OCI-LY3 (cell line): ENCODE results near the gene TMEM269.
A peak's percentile ranks its signal among the peaks of the same experiment; 100 is the strongest.

Experiments
- H2AFZ ChIP-seq: fragments of 200-600, 300-600 bp; shearing (Covaris generic); 2 replicates; pipeline ENCODE4 v1.6.0; 2014; ENCODE audit warnings: antibody characterized with exemption, low read depth, low read length
- H3K27ac ChIP-seq: fragments of 200-600, 300-600 bp; sonication (generic); 2 replicates; pipeline ENCODE4 v1.5.1; 2014; ENCODE audit warnings: mild to moderate bottlenecking, low read length, moderate library complexity, mixed read lengths
- H3K27me3 ChIP-seq: fragments of 200-600, 300-600 bp; sonication (generic); 2 replicates; pipeline ENCODE4 v1.6.1; 2014; ENCODE audit warnings: low read depth, low read length, mixed read lengths
- H3K36me3 ChIP-seq: fragments of 200-600, 300-600 bp; sonication (generic); replicated peaks from 2 replicates; pipeline ENCODE3; 2014; ENCODE audit warnings: low read depth, low read length, mixed read lengths
- H3K4me1 ChIP-seq: fragments of 300-600, 200-600 bp; sonication (generic); 2 replicates; pipeline ENCODE4 v1.6.1; 2014; ENCODE audit warnings: low read length, mixed read lengths
- H3K4me2 ChIP-seq: fragments of 200-600, 300-600 bp; sonication (generic); 2 replicates; pipeline ENCODE4 v1.6.1; 2014; ENCODE audit warnings: low read length, mixed read lengths
- H3K4me3 ChIP-seq: fragments of 300-600, 200-600 bp; sonication (generic); 2 replicates; pipeline ENCODE4 v1.5.1; 2014; ENCODE audit warnings: antibody characterized with exemption, mild to moderate bottlenecking, low read length, moderate library complexity
- H3K79me2 ChIP-seq: fragments of 300-600, 200-600 bp; shearing (Covaris generic); 2 replicates; pipeline ENCODE4 v1.6.1; 2014; ENCODE audit warnings: mild to moderate bottlenecking, low read length, mixed read lengths
- H3K9ac ChIP-seq: fragments of 300-600, 200-600 bp; shearing (Covaris generic); 2 replicates; pipeline ENCODE4 v1.6.0; 2014; ENCODE audit warnings: mild to moderate bottlenecking, low read length, moderate library complexity
- H3K9me3 ChIP-seq: fragments of 200-600, 300-600 bp; shearing (Covaris generic); 2 replicates; pipeline ENCODE4 v1.6.1; 2014; ENCODE audit warnings: low read length, mixed read lengths; ENCODE audit not compliant: insufficient read depth
- H4K20me1 ChIP-seq: fragments of 200-600, 300-600 bp; sonication (generic); 2 replicates; pipeline ENCODE4 v1.6.1; 2016; ENCODE audit warnings: low read length, mixed read lengths; ENCODE audit not compliant: insufficient read depth
- CTCF ChIP-seq: fragments of 200-600, 300-600 bp; sonication (generic); IDR thresholded peaks from 2 replicates; pipeline ENCODE4 v1.5.1; 2014; ENCODE audit warnings: antibody characterized with exemption, low read length, low read depth
- EZH2phosphoT487 ChIP-seq: fragments of 200-600 bp; shearing (Covaris generic); IDR thresholded peaks from 2 replicates; pipeline ENCODE4 v1.6.1; 2018; ENCODE audit warnings: antibody characterized with exemption, mixed run types, low read depth

The TMEM269 gene

DNA sequence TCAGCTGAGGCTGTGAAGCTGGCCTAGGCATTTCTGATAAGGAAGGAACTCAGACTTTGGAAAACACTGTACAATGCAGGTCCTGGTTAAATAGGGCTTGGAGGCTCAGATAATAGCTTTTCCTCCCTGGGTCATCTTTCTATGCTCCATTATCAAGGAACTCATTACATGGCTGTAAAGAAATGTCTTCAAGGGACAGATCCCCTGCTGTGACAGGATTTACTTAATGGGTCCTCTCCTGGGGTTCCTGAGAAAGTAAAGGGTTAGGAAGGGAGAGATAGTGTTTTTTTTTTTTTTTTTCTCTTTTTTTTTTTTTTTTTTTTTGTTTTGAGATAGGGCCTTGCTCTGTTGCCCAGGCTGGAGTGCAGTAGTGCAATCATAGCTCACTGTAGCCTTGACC is 46.5 kb downstream of the TMEM269 start:
- no peaks in the 10 kb centered on the region for H4K20me1 ChIP-seq
- no peak overlapping the region for H3K4me2 ChIP-seq
- H3K9me3 ChIP-seq: no peaks in the 10 kb centered on the region
- H3K4me3 ChIP-seq: no peak overlapping the region
- no peak for TF ChIP-seq CTCF
- no peak for TF ChIP-seq EZH2phosphoT487
- no peak overlapping the region for H3K27ac ChIP-seq
- no peaks in the 10 kb centered on the region for H3K27me3 ChIP-seq
- H3K36me3 ChIP-seq: no peaks in the 10 kb centered on the region
- H2AFZ ChIP-seq: no peak overlapping the region
- no peaks in the 10 kb centered on the region for H3K79me2 ChIP-seq
- no peak overlapping the region for H3K9ac ChIP-seq
- peaks cover 7% of the 10 kb centered on the region for H3K4me1 ChIP-seq

DNA sequence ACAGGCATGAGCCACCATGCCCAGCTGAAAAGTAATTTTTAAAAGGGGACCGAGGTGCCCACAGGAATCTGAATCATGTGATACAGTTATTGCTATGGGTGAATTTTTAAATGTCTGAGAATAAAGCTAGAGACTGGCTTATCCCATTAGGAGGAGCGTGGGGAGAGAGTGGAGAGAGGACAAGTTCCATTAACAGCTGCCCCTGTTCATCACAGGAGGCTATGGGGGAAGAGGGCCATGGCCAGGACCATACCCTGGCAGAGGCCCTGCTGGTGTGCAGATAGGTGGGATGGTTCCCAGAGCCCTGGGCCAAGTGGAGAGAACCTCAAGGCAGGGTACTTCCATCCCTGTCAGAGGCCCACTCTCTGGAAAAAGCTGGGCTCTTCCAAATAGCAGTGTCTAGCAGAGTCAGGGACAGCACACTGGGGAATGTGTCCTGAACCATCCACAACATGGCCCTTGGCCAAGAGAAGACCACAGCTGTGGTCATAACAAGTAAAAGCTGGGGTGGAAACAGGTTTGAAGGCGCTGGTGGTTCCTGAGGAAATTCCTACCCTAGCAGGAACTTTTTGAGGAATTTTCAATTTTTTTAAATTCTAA is 48.0 kb downstream of the TMEM269 start:
- Histone ChIP-seq H3K27ac (no peak overlapping the region), H3K36me3 (no peaks in the 10 kb centered on the region), H3K4me2 (no peak overlapping the region), H3K9ac (no peak overlapping the region), H3K4me3 (no peak overlapping the region), H2AFZ (no peak overlapping the region), H3K9me3 (no peaks in the 10 kb centered on the region), H3K27me3 (no peaks in the 10 kb centered on the region), H3K79me2 (no peaks in the 10 kb centered on the region), H3K4me1 (peaks cover 10% of the 10 kb centered on the region), H4K20me1 (no peaks in the 10 kb centered on the region)
- TF ChIP-seq CTCF: no peak
- no peak for TF ChIP-seq EZH2phosphoT487

- H3K4me1 ChIP-seq: peaks cover 22% of the 10 kb centered on the region
- H3K9ac ChIP-seq: no peak overlapping the region
- H4K20me1 ChIP-seq: no peaks in the 10 kb centered on the region
- no peaks in the 10 kb centered on the region for H3K9me3 ChIP-seq
- no peak overlapping the region; the same call in 1 of the 2 replicates for H2AFZ ChIP-seq
- no peak overlapping the region for H3K27ac ChIP-seq
- H3K27me3 ChIP-seq: no peaks in the 10 kb centered on the region
- peak overlapping the region; percentile 17; the same call in 1 of the 2 replicates for H3K4me2 ChIP-seq
- no peak overlapping the region for H3K4me3 ChIP-seq
- H3K36me3 ChIP-seq: no peaks in the 10 kb centered on the region
- H3K79me2 ChIP-seq: no peaks in the 10 kb centered on the region
- TF ChIP-seq CTCF: no peak
- TF ChIP-seq EZH2phosphoT487: no peak
Observed at GRCh38 chr1:42833981-42834380, 49.2 kb downstream of the TMEM269 start.

- Histone ChIP-seq H3K27me3 (no peaks in the 10 kb centered on the region), H3K36me3 (no peaks in the 10 kb centered on the region), H3K4me1 (peaks cover 24% of the 10 kb centered on the region), H4K20me1 (no peaks in the 10 kb centered on the region), H3K4me2 (no peak overlapping the region), H2AFZ (no peak overlapping the region), H3K4me3 (no peak overlapping the region), H3K27ac (no peak overlapping the region), H3K9me3 (no peaks in the 10 kb centered on the region), H3K79me2 (no peaks in the 10 kb centered on the region), H3K9ac (no peak overlapping the region)
- no peak for TF ChIP-seq CTCF
- no peak for TF ChIP-seq EZH2phosphoT487
Observed at GRCh38 chr1:42834803-42835202, 50.0 kb downstream of the TMEM269 start.
